Bronchial epithelial cell (primary cell): ENCODE results near the gene DPF1. TPM values are rescaled to one million over a fixed set of nuclear protein-coding genes. Genes with fewer than 3 reads are reported as not detected.

ENCODE experiments used
- DNase-seq: peaks from one replicate; pipeline ENCODE4 v3.0.0-alpha.2; 2010; ENCODE audit warnings: low read depth
- FAIRE-seq: peaks from 2 replicates; lab custom pipeline; 2011; peaks lifted over from hg19 to GRCh38; lab: Jason Lieb, UNC
- H3K27me3 ChIP-seq: 2 replicates; pipeline ENCODE4 v1.5.1; 2011; ENCODE audit warnings: low read length; ENCODE audit not compliant: control insufficient read depth, insufficient read depth
- H3K36me3 ChIP-seq: 2 replicates; pipeline ENCODE4 v1.5.1; 2011; ENCODE audit warnings: low read length; ENCODE audit not compliant: control insufficient read depth, insufficient read depth
- H3K4me3 ChIP-seq: 2 replicates; pipeline ENCODE4 v1.5.1; 2011; ENCODE audit warnings: mild to moderate bottlenecking, low read depth, low read length, control low read depth
- CTCF ChIP-seq: IDR thresholded peaks from 2 replicates; pipeline ENCODE4 v1.5.1; 2011; ENCODE audit warnings: mild to moderate bottlenecking, moderate library complexity, low read length, control low read depth, inconsistent platforms; ENCODE audit not compliant: insufficient read depth, severe bottlenecking
- total RNA-seq: library from RNA; depleted of rRNA; stranded (reverse); fragments of >200 nt; gene quantifications from 2 replicates; pipeline ENCODE4 v1.2.1, GENCODE V29; 2014

DPF1 gene
- total RNA-seq, 1 donor from 2014 or later = not detected

GRCh38 chr19:38180071-38180470 lies 44.0 kb downstream of the DPF1 start:
- H3K4me3 ChIP-seq = no peak overlapping the region
- TF ChIP-seq CTCF = no peak
- DNase-seq (no peak), FAIRE-seq (no peak)
- no peaks in the 10 kb centered on the region for H3K27me3 ChIP-seq
- no peaks in the 10 kb centered on the region for H3K36me3 ChIP-seq

- TF ChIP-seq CTCF = no peak
- no peak for FAIRE-seq
- DNase-seq = no peak
- Histone ChIP-seq H3K27me3 (no peaks in the 10 kb centered on the region), H3K36me3 (no peaks in the 10 kb centered on the region), H3K4me3 (no peak overlapping the region)
Measured at GRCh38 chr19:38175422-38175821, 48.6 kb downstream of the DPF1 start.

- H3K27me3 ChIP-seq = no peaks in the 10 kb centered on the region
- no peak overlapping the region for H3K4me3 ChIP-seq
- no peak for FAIRE-seq
- TF ChIP-seq CTCF = no peak
- DNase-seq = peak; percentile 86
- no peaks in the 10 kb centered on the region for H3K36me3 ChIP-seq
Measured at GRCh38 chr19:38173291-38174041, 50.6 kb downstream of the DPF1 start.

- FAIRE-seq (no peak), DNase-seq (no peak)
- H3K4me3 ChIP-seq = no peak overlapping the region
- TF ChIP-seq CTCF = no peak
- no peaks in the 10 kb centered on the region for H3K36me3 ChIP-seq
- no peaks in the 10 kb centered on the region for H3K27me3 ChIP-seq
Measured at GRCh38 chr19:38172001-38172400, 52.0 kb downstream of the DPF1 start.

- FAIRE-seq = no peak
- H3K27me3 ChIP-seq = no peaks in the 10 kb centered on the region
- no peak for TF ChIP-seq CTCF
- peaks cover 2% of the 10 kb centered on the region for H3K36me3 ChIP-seq
- DNase-seq = no peak
- no peak overlapping the region for H3K4me3 ChIP-seq
Measured at GRCh38 chr19:38170334-38170733, 53.7 kb downstream of the DPF1 start.

- Histone ChIP-seq H3K27me3 (no peaks in the 10 kb centered on the region), H3K4me3 (no peak overlapping the region), H3K36me3 (peaks cover 4% of the 10 kb centered on the region)
- DNase-seq = no peak
- no peak for FAIRE-seq
- no peak for TF ChIP-seq CTCF
Measured at GRCh38 chr19:38168637-38169036, 55.4 kb downstream of the DPF1 start.
